DND-41 (cell line): ENCODE data around the gene FAM53B.

ENCODE experiments used
- ATAC-seq: fragments of 200-7000 bp; cut with Tn5 transposase; 3 replicates; pipeline ENCODE4 v1.9.1; 2021; ENCODE audit warnings: low read depth; ENCODE audit not compliant: insufficient read depth
- DNase-seq: peaks from one replicate; pipeline ENCODE4 v3.0.0-alpha.2; 2020
- H2AFZ ChIP-seq: 2 replicates; pipeline ENCODE4 v1.6.0; 2012; ENCODE audit warnings: low read depth, low read length
- H3K27ac ChIP-seq: 2 replicates; pipeline ENCODE4 v1.5.1; 2012; ENCODE audit warnings: low read length, inconsistent platforms
- H3K27me3 ChIP-seq: fragments of 200-600 bp; sonication (generic); 2 replicates; pipeline ENCODE4 v1.6.0; 2012; ENCODE audit warnings: low read length, mild to moderate bottlenecking, inconsistent platforms; ENCODE audit not compliant: insufficient read depth, poor library complexity
- H3K36me3 ChIP-seq: 2 replicates; pipeline ENCODE4 v1.5.1; 2012; ENCODE audit warnings: low read length, inconsistent platforms; ENCODE audit not compliant: insufficient read depth
- H3K4me1 ChIP-seq: 2 replicates; pipeline ENCODE4 v1.5.1; 2012; ENCODE audit warnings: mild to moderate bottlenecking, low read length; ENCODE audit not compliant: insufficient read depth
- H3K4me2 ChIP-seq: 2 replicates; pipeline ENCODE4 v1.6.0; 2012; ENCODE audit warnings: mild to moderate bottlenecking, moderate library complexity, low read length, inconsistent platforms; ENCODE audit not compliant: insufficient read depth
- H3K4me3 ChIP-seq, 2 experiments: fragments of 200-600 bp in 1 of 2; shearing (Covaris generic) in 1 of 2; 2 replicates each; pipeline ENCODE4 v1.5.1; 2012 to 2016; ENCODE audit warnings: inconsistent platforms in 2 of 2, low read length in 2 of 2, mild to moderate bottlenecking in 2 of 2, low read depth in 1 of 2, moderate library complexity in 1 of 2
- H3K79me2 ChIP-seq: 2 replicates; pipeline ENCODE4 v1.6.0; 2012; ENCODE audit warnings: low read length, inconsistent platforms; ENCODE audit not compliant: insufficient read depth
- H3K9ac ChIP-seq: 2 replicates; pipeline ENCODE4 v1.6.0; 2012; ENCODE audit warnings: low read depth, mild to moderate bottlenecking, inconsistent platforms, low read length, moderate library complexity
- H3K9me3 ChIP-seq: 2 replicates; pipeline ENCODE4 v1.5.1; 2012; ENCODE audit warnings: low read length, moderate library complexity, mild to moderate bottlenecking, inconsistent platforms; ENCODE audit not compliant: insufficient read depth, severe bottlenecking
- H4K20me1 ChIP-seq: 2 replicates; pipeline ENCODE4 v1.6.0; 2012; ENCODE audit warnings: low read length; ENCODE audit not compliant: insufficient read depth
- CTCF ChIP-seq: IDR thresholded peaks from 2 replicates; pipeline ENCODE4 v1.5.1; 2012; ENCODE audit warnings: borderline replicate concordance, low read length, moderate library complexity, mild to moderate bottlenecking; ENCODE audit not compliant: poor library complexity, severe bottlenecking; ENCODE audit errors: extremely low read depth
- EZH2 ChIP-seq: IDR thresholded peaks from 3 replicates; pipeline ENCODE4 v1.6.1; 2012; ENCODE audit warnings: borderline replicate concordance, low read depth, mild to moderate bottlenecking, moderate library complexity, low read length, inconsistent platforms; ENCODE audit not compliant: severe bottlenecking

The FAM53B gene

GRCh38 chr10:124724279-124725027 is 19.7 kb downstream of the FAM53B start:
- H3K4me1 ChIP-seq = peaks cover 80% of the 10 kb centered on the region
- H3K9me3 ChIP-seq = no peaks in the 10 kb centered on the region
- no peak for DNase-seq
- H3K36me3 ChIP-seq = peaks cover 69% of the 10 kb centered on the region
- peak overlapping the region; percentile 60 for H3K27ac ChIP-seq
- H3K27me3 ChIP-seq = no peaks in the 10 kb centered on the region
- H3K9ac ChIP-seq = no peak overlapping the region
- H3K4me3 ChIP-seq = no peak overlapping the region
- H4K20me1 ChIP-seq = peaks cover 87% of the 10 kb centered on the region
- TF ChIP-seq CTCF (no peak), EZH2 (no peak)
- peaks cover 98% of the 10 kb centered on the region for H3K79me2 ChIP-seq
- ATAC-seq = no peak
- H3K4me2 ChIP-seq = 0 out of 2 replicates have a peak overlapping the region, but pooled peaks have one; percentile 4
- H2AFZ ChIP-seq = no peak overlapping the region

- H3K4me2 ChIP-seq = no peak overlapping the region
- H3K9ac ChIP-seq = 0 out of 2 replicates have a peak overlapping the region, but pooled peaks have one; percentile 3
- no peaks in the 10 kb centered on the region for H3K9me3 ChIP-seq
- H3K4me3 ChIP-seq = no peak overlapping the region
- peak overlapping the region; percentile 60 for H3K27ac ChIP-seq
- H3K4me1 ChIP-seq = peaks cover 80% of the 10 kb centered on the region
- peaks cover 98% of the 10 kb centered on the region for H3K79me2 ChIP-seq
- DNase-seq = no peak
- TF ChIP-seq CTCF = no peak
- no peak for TF ChIP-seq EZH2
- ATAC-seq = no peak
- peaks cover 63% of the 10 kb centered on the region for H3K36me3 ChIP-seq
- peaks cover 87% of the 10 kb centered on the region for H4K20me1 ChIP-seq
- no peak overlapping the region for H2AFZ ChIP-seq
- no peaks in the 10 kb centered on the region for H3K27me3 ChIP-seq
Measured at GRCh38 chr10:124723826-124724225, 20.4 kb downstream of the FAM53B start.

- H3K27me3 ChIP-seq = no peaks in the 10 kb centered on the region
- peaks cover 98% of the 10 kb centered on the region for H3K79me2 ChIP-seq
- no peak for TF ChIP-seq CTCF
- TF ChIP-seq EZH2 = no peak
- H3K9ac ChIP-seq = 0 out of 2 replicates have a peak overlapping the region, but pooled peaks have one; percentile 3
- ATAC-seq = peak; percentile 60
- no peak overlapping the region for H3K4me2 ChIP-seq
- peaks cover 62% of the 10 kb centered on the region for H3K36me3 ChIP-seq
- no peak overlapping the region for H2AFZ ChIP-seq
- H4K20me1 ChIP-seq = peaks cover 87% of the 10 kb centered on the region
- H3K4me1 ChIP-seq = peaks cover 80% of the 10 kb centered on the region
- H3K4me3 ChIP-seq = no peak overlapping the region
- H3K27ac ChIP-seq = peak overlapping the region; percentile 60
- H3K9me3 ChIP-seq = no peaks in the 10 kb centered on the region
- peak; percentile 51 for DNase-seq
Measured at GRCh38 chr10:124722798-124723783, 21.1 kb downstream of the FAM53B start.
